Lung (tissue), 12 donors: Measurements from ENCODE around the gene RAB30. TPM values are rescaled to one million over a fixed set of nuclear protein-coding genes. Genes with fewer than 3 reads are reported as not detected.

Source experiments
- ATAC-seq: fragments of 200-7000 bp; cut with Tn5 transposase; one replicate; pipeline ENCODE4 v1.9.1; 2020; ENCODE audit warnings: moderate number of reproducible peaks; ENCODE audit not compliant: insufficient read depth, low FRiP score
- DNase-seq, 3 donors: peaks; one replicate each; pipeline ENCODE4 v3.0.0-alpha.2; 2013 to 2017
- H3K27ac ChIP-seq, 2 donors: one replicate each; pipeline ENCODE4 v1.5.1; 2013; ENCODE audit warnings: mild to moderate bottlenecking in 2 of 2, moderate library complexity in 2 of 2, control low read depth in 1 of 2, inconsistent platforms in 1 of 2, low read depth in 1 of 2, low read length in 1 of 2
- H3K27me3 ChIP-seq, 3 donors: one replicate each; pipeline ENCODE4 v1.5.1; 2013; ENCODE audit warnings: low read length in 2 of 3; ENCODE audit not compliant: control insufficient read depth in 3 of 3, insufficient read depth in 3 of 3
- H3K36me3 ChIP-seq, 4 donors: one replicate each; pipeline ENCODE4 v1.5.1; 2013; ENCODE audit warnings: low read length in 4 of 4, mild to moderate bottlenecking in 1 of 4, moderate library complexity in 1 of 4; ENCODE audit not compliant: control insufficient read depth in 4 of 4, insufficient read depth in 4 of 4
- H3K4me1 ChIP-seq, 5 donors: one replicate each; pipeline ENCODE4 v1.5.1; 2013; ENCODE audit warnings: low read length in 5 of 5, mild to moderate bottlenecking in 2 of 5, moderate library complexity in 1 of 5; ENCODE audit not compliant: control insufficient read depth in 5 of 5, insufficient read depth in 5 of 5
- H3K4me3 ChIP-seq: one replicate; pipeline ENCODE4 v1.5.1; 2013; ENCODE audit warnings: mild to moderate bottlenecking, control low read depth, moderate library complexity
- H3K9ac ChIP-seq, 2 donors: one replicate each; pipeline ENCODE4 v1.5.1; 2013; ENCODE audit warnings: low read length in 2 of 2, control low read depth in 1 of 2; ENCODE audit not compliant: insufficient read depth in 1 of 2
- H3K9me3 ChIP-seq, 4 donors: one replicate each; pipeline ENCODE4 v1.5.1; 2013; ENCODE audit warnings: low read length in 3 of 4, mild to moderate bottlenecking in 1 of 4, moderate library complexity in 1 of 4; ENCODE audit not compliant: control insufficient read depth in 4 of 4, insufficient read depth in 3 of 4
- CTCF ChIP-seq: IDR thresholded peaks from 2 replicates; pipeline ENCODE4 v1.5.1; 2012; ENCODE audit warnings: mild to moderate bottlenecking; ENCODE audit errors: control extremely low read depth, extremely low read depth
- WGBS, 2 donors: extraction: QIAGEN DNeasy Blood & Tissue Kit; methylation state at CpG; one replicate each; pipeline ENCODE4 v1.1.7; 2013; 5-methylcytosine and 5-hydroxymethylcytosine counted together
- polyA plus RNA-seq, 2 donors: library from polyadenylated mRNA; stranded (reverse); fragments of 200-250 nt; gene quantifications; one replicate each; pipeline ENCODE4 v1.2.1, GENCODE V29; 2013
- total RNA-seq, 2 donors: library from RNA; depleted of rRNA in 1 of 2; stranded (reverse); fragments of >200 nt in 1 of 2; gene quantifications; one replicate each; pipeline ENCODE4 v1.2.1, GENCODE V29; 2014 to 2021
- donor health status: control.
- donor health status: control.
- donor health status: Bipolar disorder and iron deficiency.
- donor health status: healthy.
- donor health status: DM: yes; HTN: yes; CAD: no.

Gene RAB30
- total and polyA plus RNA-seq, 4 donors: 1.6 to 25.5 (median 7.5) TPM

DNA sequence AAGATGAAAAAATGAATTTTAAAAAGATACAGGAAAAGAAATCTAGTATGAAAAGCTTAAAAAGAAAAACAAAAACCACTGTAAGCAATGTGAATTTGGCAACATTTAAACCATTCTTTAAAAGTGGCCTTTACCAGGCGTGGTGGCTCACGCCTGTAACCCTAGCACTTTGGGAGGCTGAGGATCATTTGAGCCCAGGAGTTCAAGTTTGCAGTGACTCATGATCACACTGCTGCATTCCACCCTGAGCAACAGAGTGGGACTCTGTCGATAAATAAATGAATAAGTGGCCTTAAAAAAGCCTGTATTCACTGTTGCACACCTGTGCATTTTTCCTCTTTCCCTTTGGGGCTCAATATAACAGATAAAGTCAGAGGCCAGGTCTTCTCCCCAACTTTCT lies 69.2 kb downstream of the RAB30 start:
- 93 to 94% methylated on average over 3 of the region's 3 CpGs for WGBS, 2 donors
- Histone ChIP-seq H3K27me3 (no peaks in the 10 kb centered on the region), H3K9me3 (no peaks in the 10 kb centered on the region), H3K27ac (peak overlapping the region in 1 of 2 donors; percentile 11), H3K36me3 (no peaks in the 10 kb centered on the region), H3K4me3 (no peak overlapping the region), H3K9ac (no peak overlapping the region), H3K4me1 (peaks cover 0 to 6% (median 3%) of the 10 kb centered on the region in 5 donors)
- TF ChIP-seq CTCF: no peak
- ATAC-seq: no peak
- DNase-seq: no peak

GRCh38 chr11:83002053-83002452 lies 69.6 kb downstream of the RAB30 start:
- DNase-seq: no peak
- Histone ChIP-seq H3K9me3 (no peaks in the 10 kb centered on the region), H3K4me3 (no peak overlapping the region), H3K9ac (no peak overlapping the region), H3K4me1 (peaks cover 0 to 4% (median 0%) of the 10 kb centered on the region in 5 donors), H3K27ac (no peak overlapping the region), H3K27me3 (no peaks in the 10 kb centered on the region), H3K36me3 (no peaks in the 10 kb centered on the region)
- TF ChIP-seq CTCF: no peak
- WGBS, 2 donors: 64 to 77% methylated on average over 3 of the region's 3 CpGs
- ATAC-seq: no peak

GRCh38 chr11:83000381-83000780 lies 71.3 kb downstream of the RAB30 start:
- no peaks in the 10 kb centered on the region for H3K27me3 ChIP-seq
- TF ChIP-seq CTCF: no peak
- no peak for DNase-seq
- H3K9ac ChIP-seq: no peak overlapping the region
- WGBS, 2 donors: 92 to 95% methylated on average over 6 of the region's 6 CpGs
- H3K9me3 ChIP-seq: no peaks in the 10 kb centered on the region
- ATAC-seq: no peak
- no peaks in the 10 kb centered on the region for H3K36me3 ChIP-seq
- H3K4me1 ChIP-seq: peaks cover 0 to 5% (median 0%) of the 10 kb centered on the region in 5 donors
- no peak overlapping the region for H3K27ac ChIP-seq
- H3K4me3 ChIP-seq: no peak overlapping the region

DNA sequence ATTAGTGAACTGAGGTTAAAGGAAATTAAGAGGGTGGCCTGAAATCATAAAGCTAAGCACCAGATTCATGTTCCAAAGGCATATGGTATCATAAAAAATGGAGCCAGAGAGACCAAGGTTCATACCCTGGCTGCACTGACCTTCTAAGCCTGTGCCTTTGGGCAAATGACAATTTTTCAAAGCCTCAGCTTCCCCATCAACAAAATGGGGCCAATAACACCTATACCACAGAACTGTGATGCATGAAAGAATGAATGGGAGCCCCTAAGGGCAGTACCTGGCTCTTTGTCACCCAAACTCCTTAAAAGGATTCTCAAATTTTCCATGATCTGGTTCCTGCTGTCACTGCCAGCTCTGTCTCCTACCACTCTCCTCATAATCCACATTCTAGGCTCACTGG lies 72.5 kb downstream of the RAB30 start:
- no peaks in the 10 kb centered on the region for H3K27me3 ChIP-seq
- no peak for TF ChIP-seq CTCF
- H3K4me1 ChIP-seq: peaks cover 0 to 8% (median 0%) of the 10 kb centered on the region in 5 donors
- no peak for ATAC-seq
- H3K4me3 ChIP-seq: no peak overlapping the region
- no peaks in the 10 kb centered on the region for H3K9me3 ChIP-seq
- no peak for DNase-seq
- no peaks in the 10 kb centered on the region for H3K36me3 ChIP-seq
- no peak overlapping the region for H3K27ac ChIP-seq
- no peak overlapping the region for H3K9ac ChIP-seq
